Smooth muscle cell of the pulmonary artery (primary cell): Measurements from ENCODE around the gene RETSAT. TPM values are rescaled to one million over a fixed set of nuclear protein-coding genes. Genes with fewer than 3 reads are reported as not detected.

Experiments
- total RNA-seq: library from RNA; depleted of rRNA; stranded (reverse); fragments of >200 nt; gene quantifications from 2 replicates; pipeline ENCODE4 v1.2.3, GENCODE V29; 2014

RETSAT gene
- 44.8 and 48.1 TPM in 2 replicates for total RNA-seq

DNA sequence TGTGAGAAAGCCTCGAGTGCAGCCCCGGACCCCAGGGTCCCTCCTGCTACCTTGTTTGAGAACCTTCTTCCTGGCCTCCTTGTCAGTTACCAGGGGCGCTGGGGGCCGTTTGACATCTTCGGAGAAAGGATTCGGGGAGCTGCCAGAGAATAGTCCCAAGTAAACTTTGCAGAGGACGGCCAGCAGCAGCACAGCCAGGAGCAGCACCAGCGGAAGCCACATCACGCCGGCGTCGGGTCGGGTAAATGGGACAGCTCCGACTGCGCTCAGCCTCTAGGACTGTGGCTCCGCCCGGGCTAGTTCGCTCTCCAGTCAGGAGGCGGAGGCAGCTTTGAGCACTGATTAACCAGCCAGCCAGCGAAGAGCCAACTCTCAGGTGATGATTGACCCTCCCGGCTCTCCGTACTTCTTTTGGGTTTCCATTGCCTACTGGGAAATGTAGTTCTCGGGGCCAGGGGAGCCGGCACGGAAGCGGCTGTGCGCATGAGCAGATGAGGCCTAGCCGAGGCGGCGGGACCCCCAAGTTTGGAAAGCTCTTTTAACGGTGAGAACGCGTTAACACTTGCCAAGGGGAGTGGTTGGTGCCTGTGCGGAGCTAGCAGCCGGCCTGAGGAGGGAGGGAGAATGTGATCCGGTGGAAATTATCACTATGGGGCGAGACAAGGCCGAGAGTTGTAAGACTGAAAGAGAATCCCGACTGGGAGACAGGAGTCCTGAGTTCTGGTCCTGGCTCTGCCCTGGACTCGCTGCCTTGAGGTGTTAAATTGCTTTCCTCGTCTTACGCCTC lies at the start of gene RETSAT, which contains the start of gene ELMOD3:
RETSAT (minus strand) TSS at position 243 of the 787 bp plus-strand sequence; CDS start at position 222, 21 bp downstream.
ELMOD3 (plus strand) TSS at position 484 of the 787 bp plus-strand sequence. CDS start 2,430 bp downstream, outside the sequence.

DNA sequence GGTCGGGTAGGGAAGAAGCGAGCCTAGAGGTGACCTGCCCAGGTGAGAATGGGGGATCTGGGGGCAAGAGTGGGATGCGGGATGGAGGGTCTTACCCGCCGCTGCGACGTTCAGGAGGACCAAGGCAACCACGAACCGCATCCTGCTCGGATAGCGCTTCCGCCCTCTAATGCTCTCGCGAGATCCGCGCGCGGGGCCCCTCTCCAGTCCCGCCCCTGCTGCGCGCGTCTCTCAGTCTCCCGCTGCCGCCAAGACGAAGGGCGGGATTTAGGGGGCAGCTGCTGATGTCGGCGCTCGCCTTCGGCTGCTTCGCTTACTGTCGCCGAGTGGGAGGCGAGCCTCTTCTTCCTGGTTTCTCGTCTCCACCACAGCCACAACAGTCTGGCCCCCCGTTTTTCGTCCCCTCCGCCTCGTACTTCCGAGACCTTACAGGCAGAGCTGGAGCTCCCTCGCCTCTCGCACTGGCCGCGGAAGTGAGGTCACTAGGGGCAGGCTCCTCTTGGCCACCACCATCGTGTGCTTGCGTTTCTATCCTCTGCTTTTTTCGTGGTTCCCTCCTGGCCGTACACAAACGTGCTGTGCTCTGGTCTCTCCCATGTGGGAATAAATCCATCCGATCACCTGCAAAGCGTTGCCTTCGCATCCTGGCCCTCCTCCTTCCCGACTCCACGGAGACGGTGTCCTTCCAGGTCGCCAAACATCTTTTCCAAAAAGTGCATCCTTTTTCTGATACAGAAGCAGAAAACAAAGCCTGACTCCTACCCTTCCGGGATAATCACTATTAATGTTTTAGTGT lies 26.3 kb downstream of the RETSAT start, which contains the start of gene TGOLN2:
TGOLN2 (minus strand) TSS at position 168 of the 796 bp plus-strand sequence; CDS start at position 141, 27 bp downstream.

Other genes with a start within 250 kb of the RETSAT start
- 5.1 and 5.2 TPM in 2 replicates for gene TCF7L1, start 221.1 kb downstream of the RETSAT start, total RNA-seq
- 201 and 256 TPM in 2 replicates for gene TGOLN2, start 26.5 kb downstream of the RETSAT start, total RNA-seq
- 19.5 and 20.2 TPM in 2 replicates for gene ELMOD3, start 241 bp upstream of the RETSAT start, total RNA-seq
- 16.7 and 94.6 TPM in 2 replicates for gene CAPG, start 55.8 kb upstream of the RETSAT start, total RNA-seq
- 0.36 TPM in 1 of 2 replicates, not detected in the other for gene SH2D6, start 64.2 kb upstream of the RETSAT start, total RNA-seq
- 148 and 292 TPM in 2 replicates for gene MAT2A, start 184.6 kb upstream of the RETSAT start, total RNA-seq
- 56.9 and 80.2 TPM in 2 replicates for gene GGCX, start 207.0 kb upstream of the RETSAT start, total RNA-seq
- gene VAMP8, start 223.1 kb upstream of the RETSAT start, total RNA-seq: 0.33 and 0.85 TPM in 2 replicates
- gene VAMP5, start 229.9 kb upstream of the RETSAT start, total RNA-seq: 13.7 and 15.9 TPM in 2 replicates
- gene RNF181, start 241.2 kb upstream of the RETSAT start, total RNA-seq: 123 and 125 TPM in 2 replicates
- 14.6 and 21.2 TPM in 2 replicates for gene TMEM150A, start 248.2 kb upstream of the RETSAT start, total RNA-seq